NCI-H69 (cell line): ENCODE data around the gene CTSL.
"Not testable (repeated sequence)": the region's sequence is repeated elsewhere in the genome, so short reads cannot be mapped to it uniquely, and the experiment has no call there.

ENCODE experiments used
- DNase-seq: peaks from one replicate; lab custom pipeline; 2025; lab: John Stamatoyannopoulos, UW

The CTSL gene

DNA sequence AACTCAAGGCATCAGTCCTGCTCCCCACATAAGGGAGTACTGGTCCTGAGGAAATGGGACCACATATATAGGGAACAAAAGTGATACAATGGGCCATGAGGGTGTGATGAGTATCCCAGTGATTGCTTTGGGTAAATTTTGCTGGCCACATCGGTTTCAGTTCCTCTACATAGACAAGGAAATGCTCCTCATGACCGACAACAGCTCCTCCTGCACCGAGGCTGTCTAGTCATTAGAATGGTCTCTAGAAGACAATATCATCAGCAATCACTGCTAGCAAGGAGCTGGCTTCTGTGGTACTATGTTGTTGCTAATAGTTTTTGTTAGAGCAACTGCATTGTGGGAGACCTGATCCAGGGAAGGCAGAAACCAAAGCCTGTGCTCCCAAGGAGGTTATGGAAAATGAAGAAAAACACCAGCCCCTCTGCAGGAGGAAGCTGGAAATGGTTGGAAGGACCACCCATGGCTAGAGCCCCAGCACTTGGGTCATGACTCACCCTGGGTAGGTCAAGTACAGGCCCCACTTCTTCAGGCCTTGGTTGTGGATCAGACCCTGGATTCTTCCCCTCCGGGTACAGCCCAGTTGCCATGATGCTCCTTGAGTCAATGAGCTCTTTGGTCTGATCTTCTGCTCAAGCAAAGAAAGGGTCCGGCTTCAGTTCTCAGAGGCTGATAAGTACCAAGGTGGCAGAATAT lies 3.4 kb upstream of the CTSL start:
- no peak for DNase-seq

DNA sequence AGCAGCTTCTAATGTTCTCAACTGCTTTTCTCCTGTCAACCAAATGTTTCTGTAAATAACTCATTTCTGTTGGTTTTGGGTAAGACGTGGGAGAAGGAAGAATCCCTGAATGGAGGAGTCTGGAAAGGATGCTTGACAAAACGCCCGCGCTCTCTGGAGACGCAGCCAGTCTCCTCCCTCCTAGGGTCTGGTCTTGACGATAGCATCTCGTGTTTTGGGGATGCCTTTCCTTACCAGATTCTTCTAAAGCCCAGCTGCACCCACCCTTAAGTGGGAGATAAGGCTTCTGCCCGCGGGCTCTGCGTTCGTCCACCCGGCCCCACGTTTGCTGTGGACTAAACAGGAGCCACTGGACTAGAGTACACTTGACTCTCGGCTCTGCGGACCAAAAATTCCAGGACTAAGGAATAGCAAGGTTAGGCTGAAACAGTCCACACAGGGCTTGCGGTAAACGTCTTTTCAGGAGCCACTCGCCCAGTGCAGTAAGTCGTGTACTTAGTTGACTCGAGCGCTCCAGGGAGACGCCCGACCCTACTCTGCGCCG lies 491 bp upstream of the CTSL start:
- DNase-seq: no peak

DNA sequence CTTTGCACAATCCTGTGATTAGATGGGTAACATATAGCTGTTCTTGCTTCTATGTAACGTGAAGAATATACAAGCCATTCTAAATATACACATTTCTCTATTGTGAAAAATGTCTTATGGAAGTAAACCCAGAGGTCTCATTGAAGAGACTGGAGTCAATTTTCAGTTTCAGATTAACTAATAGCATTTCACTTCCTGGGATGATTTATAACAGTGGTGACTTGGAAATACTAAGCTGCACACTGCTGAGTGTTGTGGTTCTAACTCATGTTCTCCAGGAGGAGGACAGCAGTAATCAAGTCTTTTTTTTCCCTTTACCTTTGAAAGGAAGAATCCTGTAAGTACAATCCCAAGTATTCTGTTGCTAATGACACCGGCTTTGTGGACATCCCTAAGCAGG lies 3.3 kb downstream of the CTSL start:
- no peak for DNase-seq

DNA sequence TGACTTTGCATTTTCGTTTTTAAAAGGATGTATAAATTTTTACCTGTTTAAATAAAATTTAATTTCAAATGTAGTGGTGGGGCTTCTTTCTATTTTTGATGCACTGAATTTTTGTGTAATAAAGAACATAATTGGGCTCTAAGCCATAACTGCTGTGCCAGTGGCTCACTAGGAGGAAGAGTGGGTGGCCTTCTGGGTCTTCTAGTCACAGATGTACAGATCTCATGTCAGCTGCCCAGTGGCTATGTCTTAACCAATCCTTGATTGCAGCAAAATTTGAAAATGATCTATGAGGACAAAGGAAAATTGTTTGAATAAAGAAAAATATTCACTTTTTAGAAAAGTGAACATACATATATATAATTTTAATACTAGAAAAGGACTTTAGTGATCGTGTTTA lies 5.4 kb downstream of the CTSL start:
- no peak for DNase-seq

DNA sequence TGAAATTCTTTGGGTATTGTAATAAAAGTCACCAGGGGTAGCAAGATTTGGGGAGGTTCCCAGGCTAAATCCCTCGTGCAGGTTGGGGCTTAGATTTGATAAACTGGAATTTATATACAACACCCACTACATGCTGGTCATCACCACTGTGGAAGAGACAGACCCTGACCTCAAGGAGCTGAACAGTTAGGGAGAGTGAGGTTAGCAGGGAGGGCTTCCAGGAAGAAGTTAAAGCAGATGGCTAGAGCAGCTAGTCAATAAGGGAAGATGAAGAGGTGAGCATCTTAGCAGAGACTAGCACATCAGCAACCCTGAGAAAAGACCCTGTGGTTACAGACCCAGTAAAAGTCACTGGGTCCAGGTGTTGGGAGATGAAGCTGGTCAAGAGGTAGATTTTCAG lies 6.4 kb downstream of the CTSL start:
- no peak for DNase-seq

DNA sequence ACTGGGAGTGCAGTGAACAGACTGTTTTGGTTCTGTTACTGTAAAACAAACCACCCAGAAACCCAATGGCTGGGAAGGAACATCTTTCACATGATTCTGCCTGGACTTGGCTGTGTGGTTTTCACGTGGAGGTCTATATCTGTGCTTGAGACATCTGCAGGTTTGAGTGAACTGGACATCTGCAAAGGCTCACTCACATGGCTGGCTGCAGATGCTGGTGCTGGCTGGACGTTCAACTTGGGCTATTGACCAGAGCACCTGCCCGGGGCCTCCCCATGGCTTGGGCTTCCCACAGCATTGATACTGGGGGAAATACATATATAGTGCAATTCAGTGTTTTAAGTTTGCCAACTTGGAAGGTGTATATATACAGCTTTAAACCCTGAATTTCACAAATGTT lies 6.8 kb downstream of the CTSL start:
- no peak for DNase-seq

DNA sequence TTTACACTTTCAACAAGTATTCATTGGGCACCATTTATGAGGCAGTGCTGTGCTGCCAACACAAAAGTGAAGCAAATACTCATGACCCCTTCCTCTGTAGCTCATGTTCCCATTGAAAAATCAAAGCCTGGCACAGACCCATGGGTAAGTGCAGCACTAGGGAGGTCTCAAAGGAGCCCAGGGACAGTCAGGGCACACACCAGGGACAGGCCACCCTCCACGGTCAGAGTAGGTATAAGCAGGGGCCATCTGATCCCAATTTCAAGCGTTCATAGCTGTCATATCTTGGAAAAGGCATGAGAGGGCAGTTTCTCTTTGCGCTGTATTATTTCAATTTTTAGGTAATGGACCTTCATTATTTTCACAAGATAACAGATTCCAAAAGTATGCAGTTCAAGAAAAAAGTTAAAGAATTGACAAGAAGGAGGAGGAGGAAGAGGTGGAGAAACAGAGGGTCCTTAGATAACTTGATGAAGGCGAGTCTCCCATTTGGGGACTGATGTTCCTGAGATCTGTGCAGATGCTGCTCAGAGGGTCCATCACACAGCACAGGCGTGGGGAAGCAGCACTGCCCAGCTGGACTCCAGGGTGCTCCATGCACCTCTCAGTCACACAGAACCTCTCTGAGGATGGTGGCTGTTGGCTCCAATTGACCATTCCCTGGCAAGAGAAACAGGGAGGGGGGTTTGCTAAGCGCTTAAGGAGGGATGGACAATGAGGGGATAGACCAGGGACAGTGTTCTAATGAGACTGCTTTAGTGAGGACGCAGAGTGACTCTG lies 7.5 kb downstream of the CTSL start:
- no peak for DNase-seq

DNA sequence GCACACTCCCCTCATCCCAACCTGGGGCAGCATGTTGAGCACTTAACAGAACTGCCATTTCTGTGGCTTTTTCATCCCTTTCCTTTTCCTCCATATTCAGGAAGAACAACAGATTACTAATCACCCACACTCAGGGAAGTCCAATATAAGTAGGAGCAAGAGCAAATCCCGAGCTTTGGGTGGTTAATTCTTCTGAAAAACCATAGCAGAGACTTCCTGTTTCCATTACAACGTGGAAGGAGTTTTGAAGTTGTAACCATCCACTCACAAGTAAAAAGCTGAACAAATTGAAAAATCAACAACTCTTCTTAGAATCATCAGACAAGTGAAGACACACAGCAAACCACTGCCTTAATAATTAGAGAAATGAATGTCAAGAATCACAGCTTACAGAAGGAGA lies 8.2 kb downstream of the CTSL start:
- DNase-seq: no peak

DNA sequence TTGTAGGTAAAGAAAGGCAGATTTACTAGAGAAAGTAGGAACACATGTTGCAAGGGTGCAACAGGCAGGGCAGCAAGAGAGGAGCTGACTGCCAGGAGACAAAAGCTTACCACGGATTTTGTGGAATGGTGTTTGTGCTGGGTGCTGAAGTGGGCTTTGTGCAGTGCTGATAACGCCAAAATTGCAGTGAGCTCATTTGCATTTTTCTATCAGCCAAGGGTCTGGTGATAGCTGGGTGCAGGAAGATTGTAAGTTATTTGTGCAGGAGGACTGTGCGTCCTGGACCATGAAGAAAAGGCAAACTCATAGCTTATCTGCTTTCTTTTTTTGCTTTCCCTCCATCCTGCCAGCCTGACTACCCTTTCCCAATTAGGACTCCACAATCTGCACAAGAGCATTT lies 13.6 kb downstream of the CTSL start:
- DNase-seq: no peak

DNA sequence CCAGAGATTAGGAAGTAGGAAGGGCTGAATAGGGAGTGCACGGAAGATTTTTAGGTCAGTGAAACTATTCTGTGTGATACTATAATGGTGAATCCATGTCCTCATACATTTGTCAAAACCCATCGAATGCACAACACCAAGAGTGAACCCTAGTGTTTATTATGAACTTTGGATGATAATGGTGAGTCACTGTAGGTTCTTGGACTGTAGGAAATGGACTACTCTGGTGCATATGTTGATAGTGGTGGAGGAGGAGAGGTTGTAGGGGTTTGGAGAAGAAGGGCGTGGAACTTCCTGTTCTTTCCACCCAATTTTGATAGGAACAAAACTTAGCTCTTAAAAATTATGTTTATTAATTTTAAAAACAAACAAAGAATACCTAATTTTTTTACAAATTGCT lies 14.3 kb downstream of the CTSL start:
- no peak for DNase-seq

DNA sequence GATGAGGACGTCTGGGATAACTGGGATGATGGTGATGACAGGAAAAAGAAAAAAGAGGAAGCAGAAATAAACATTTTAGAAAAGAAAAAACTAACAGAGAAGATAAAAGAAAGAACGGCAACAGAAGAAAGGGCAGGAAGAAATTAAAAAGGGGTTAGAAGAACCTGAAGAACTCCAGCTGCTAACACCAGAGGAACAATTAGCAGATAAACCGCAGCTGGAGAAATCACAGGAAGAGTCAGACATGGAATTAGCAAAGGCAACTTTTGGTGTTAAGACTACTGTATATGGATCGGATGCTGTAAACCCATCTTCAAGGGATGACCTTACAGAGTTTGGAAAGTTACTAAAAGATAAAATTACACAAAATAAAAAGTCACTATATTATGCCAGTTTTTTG lies 15.4 kb downstream of the CTSL start:
- no peak for DNase-seq

DNA sequence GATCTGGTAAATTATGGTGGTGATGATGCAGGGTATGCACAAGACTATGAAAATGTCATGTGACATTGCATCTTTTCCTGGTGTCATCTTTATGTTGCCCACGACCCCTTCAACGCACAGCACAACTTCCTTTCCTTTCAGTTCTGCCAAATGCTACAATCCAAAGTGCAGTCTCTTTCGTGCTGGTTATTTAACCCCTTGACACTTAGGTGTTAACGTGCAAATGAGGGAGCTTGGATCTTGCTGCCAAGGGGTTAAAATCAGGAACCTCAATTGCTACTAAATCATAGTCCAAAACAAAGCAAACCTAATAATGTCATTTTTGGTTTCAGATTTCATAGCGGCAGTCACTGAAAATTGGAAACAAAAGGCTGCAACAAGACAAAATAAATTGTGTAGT lies 16.0 kb downstream of the CTSL start:
- DNase-seq: no peak

DNA sequence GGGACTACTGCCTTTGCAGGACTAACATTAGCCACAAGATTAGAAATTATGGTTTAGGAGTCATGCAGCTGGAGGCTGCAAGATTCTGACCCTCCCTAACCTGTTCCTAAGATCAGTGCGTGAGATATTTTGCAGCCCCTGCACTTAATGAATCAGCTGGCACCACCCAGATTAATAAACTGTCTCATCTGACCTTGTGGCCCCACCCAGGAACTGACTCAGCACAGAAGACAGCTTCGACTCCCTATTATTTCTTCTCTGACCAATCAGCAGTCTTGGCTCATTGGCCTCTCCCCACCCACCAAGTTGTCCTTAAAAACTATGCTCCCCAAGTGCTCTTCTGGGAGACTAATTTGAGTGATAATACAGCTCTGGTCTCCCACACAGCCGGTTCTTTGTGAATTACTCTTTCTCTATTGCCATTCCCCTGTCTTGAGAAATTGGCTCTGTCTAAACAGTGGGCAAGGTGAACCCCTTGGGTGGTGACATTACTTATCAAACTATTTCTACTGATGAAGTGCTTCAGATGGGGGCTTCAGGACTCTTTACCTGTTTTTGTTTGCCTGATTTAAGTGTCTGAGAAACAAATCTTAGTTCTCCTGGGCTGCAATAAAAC lies 17.0 kb downstream of the CTSL start:
- DNase-seq: no peak

DNA sequence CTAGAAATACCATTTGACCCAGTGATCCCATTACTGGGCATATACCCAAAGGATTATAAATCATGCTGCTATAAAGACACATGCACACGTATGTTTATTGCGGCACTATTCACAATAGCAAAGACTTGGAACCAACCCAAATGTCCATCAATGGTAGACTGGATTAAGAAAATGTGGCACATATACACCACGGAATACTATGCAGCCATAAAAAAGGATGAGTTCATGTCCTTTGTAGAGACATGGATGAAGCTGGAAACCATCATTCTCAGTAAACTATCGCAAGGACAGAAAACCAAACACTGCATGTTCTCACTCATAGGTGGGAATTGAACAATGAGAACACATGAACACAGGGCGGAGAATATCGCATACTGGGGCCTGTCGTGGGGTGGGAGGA lies 18.3 kb downstream of the CTSL start:
- not testable (repeated sequence) for DNase-seq

DNA sequence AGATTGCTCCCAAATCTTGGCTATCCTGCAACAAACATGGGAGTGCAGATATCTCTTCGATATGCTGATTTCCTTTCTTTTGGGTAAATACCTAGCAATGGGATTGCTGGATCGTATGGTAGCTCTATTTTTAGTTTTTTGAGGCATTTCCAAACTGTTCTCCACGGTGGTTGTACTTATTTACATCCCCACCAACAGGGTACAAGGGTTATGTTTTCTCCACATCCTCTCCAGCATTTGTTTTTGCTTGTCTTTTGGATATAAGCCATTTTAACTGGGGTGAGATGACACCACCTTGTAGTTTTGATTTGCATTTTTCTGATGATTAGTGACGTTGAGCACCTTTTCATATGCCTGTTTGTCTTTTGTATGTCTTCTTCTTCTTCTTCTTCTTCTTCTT lies 20.3 kb downstream of the CTSL start:
- DNase-seq: no peak

DNA sequence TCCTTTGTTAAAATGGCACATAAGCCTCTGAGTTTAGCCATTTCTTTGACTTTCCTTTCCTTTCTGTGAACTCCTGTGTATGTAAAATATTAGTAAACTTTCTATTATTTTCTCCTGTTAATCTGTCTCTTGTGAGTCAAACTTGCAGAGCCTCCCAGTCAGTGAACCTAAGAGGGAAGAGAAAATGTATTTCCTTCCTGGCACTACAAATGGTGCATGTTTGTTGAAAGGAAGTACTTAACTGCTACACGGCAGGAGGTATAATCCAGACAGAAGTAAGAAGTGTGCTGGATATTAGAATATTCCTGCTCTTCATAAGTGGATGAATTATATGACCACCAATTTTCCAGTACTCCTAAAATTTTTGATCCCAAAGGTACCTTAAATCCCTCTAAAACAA lies 23.0 kb downstream of the CTSL start:
- no peak for DNase-seq

DNA sequence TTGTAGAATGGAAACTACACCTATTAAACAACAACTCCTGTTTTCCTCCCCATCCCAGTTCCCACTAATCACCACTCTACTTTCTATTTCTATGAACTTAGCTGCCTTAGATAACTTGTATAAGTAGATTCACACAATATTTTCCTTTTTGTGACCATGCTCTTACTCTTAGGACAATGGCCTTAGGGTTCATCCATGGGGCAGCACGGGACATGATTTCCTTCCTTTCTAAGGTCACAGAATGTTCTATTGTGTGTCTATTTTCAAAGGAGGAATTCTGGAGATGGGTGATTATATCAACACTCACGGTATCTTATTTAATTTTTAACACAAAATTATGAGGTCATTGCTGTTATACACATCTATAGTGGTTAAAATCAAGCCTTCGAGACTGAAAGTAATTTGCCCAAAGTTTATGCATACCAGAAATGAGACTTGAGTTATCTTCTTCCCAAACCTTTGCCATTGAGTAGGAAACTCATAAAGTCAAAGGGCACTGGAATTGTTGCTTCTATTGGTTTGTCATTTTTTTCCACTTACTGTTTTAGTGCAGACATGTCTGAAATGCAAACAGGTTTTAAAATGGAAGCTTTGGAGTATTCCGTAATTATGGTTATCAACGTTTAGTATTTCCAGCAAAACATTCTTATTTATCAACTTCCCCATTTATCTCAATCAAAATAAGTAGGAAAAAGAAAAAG lies 23.6 kb downstream of the CTSL start:
- no peak for DNase-seq

DNA sequence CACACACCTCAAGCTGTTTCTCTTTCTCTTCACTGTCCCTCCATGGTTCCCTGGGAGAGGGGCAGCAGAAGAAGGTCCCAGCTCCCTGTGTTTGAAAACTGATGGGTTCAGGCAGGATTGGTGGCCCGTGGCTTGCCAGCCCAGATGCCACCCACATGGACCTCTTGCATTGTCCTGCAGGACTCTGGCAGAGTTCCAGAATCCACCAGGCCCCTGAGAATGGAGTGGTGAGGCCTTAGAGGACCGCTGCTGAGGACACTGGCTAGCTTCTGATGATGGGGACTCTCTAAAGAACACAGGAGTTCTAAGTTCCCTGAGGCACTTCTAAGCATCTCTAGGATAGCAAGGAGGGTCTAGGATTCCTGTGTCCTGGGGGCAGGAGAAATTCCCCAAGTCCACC lies 24.8 kb downstream of the CTSL start:
- no peak for DNase-seq

DNA sequence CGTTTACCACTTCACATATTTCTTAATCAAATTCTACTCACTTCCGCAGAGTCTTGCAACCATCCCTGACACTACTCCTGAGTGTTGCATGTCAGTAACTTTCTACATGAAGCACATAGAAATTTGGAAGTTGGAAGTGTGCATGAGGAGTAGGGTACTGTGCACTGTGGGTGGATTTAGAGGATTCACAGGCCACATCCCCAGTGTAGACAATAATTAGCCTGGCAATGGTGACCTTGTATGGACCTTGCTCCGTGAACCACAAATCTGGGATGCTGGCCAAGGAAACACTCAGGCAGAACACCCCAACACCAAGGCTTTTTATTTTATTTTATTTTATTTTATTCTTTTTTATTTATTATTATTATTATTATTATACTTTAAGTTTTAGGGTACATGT lies 25.5 kb downstream of the CTSL start:
- no peak for DNase-seq

DNA sequence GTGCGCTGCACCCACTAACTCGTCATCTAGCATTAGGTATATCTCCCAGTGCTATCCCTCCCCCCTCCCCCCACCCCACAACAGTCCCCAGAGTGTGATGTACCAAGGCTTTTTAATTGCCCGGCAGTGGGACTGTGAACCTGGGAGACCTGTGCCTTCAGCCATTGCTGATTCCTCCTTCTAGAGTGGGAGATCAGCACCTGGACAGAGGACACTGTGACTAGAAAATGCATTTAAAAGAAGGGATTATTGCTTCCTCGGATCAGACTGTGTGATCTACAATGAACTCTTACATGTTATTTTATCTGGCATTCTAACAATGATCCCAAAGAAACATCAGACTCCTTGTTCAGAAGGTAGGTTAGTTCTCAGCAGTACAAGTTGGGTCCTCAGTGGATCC lies 25.9 kb downstream of the CTSL start:
- DNase-seq: no peak

DNA sequence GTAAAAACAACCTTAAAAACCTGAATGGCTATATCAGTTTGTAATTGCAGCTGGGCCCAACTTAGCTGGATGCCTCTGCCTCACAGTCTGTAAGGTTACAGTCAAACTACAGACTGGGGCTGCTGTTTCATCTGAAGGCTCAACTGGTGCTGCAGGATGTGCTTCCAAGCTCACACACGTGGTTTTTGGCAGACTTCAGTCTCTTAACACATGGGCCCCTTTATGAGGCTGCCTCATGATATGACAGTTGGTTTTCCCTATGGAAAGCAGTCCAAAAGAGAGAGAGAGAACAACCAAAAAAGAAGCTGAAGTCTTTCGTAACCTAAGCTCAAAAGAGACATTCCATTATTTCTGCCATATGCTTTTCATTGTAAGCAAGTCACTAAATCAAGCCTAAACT lies 27.4 kb downstream of the CTSL start:
- no peak for DNase-seq

DNA sequence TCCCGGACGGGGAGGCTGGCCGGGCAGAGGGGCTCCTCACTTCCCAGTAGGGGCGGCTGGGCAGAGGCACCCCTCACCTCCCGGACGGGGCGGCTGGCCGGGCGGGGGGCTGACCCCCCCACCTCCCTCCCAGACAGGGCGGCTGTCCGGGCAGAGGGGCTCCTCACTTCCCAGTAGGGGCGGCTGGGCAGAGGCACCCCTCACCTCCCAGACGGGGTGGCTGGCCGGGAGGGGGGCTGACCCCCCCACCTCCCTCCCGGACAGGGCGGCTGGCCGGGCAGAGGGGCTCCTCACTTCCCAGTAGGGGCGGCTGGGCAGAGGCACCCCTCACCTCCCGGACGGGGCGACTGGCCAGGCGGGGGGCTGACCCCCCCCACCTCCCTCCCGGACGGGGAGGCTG lies 32.4 kb downstream of the CTSL start:
- not testable (repeated sequence) for DNase-seq

DNA sequence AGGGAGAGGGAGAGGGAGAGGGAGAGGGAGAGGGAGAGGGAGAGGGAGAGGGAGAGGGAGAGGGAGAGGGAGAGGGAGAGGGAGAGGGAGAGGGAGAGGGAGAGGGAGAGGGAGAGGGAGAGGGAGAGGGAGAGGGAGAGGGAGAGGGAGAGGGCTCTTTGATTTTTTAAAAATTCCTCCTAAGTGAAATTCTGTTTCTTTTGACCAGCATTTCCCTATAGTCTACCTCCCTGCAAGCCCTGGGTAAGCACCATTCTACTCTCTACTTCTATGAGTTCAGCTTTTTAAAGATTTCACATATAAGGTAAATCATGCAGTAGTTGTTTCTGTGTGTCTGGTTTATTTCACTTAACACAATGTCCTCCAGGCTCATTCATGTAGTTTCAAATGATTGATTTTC lies 34.1 kb downstream of the CTSL start:
- not testable (repeated sequence) for DNase-seq
